GM21786 (cell line): Measurements from ENCODE around the gene LTN1.

ENCODE experiments used
- ATAC-seq: cut with Tn5 transposase; IDR thresholded peaks from one replicate; pipeline ENCODE4 v1.9.1; 2021; ENCODE audit not compliant: unreplicated experiment

The LTN1 gene

GRCh38 chr21:28885853-28886177 lies 106.9 kb downstream of the LTN1 start:
- no peak for ATAC-seq

- ATAC-seq = peak; percentile 96
Measured at GRCh38 chr21:28884976-28885852, 107.5 kb downstream of the LTN1 start.

GRCh38 chr21:28884481-28884880 lies 108.2 kb downstream of the LTN1 start:
- ATAC-seq = peak; percentile 20

GRCh38 chr21:28883931-28884330 lies 108.7 kb downstream of the LTN1 start:
- ATAC-seq = no peak

GRCh38 chr21:28882345-28882744 lies 110.3 kb downstream of the LTN1 start:
- ATAC-seq = no peak
